Glutamatergic neuron (in vitro differentiated cells): ENCODE results near the gene CTRB2. TPM values are rescaled to one million over a fixed set of nuclear protein-coding genes. Genes with fewer than 3 reads are reported as not detected.
A peak's percentile ranks its signal among the peaks of the same experiment; 100 is the strongest.

Source experiments
- DNase-seq: peaks from one replicate; pipeline ENCODE4 v3.0.0; 2022
- H3K27ac Mint-ChIP-seq: one replicate; pipeline ENCODE4 v1.8.0; 2020; ENCODE audit warnings: mild to moderate bottlenecking, mixed read lengths, inconsistent platforms; ENCODE audit not compliant: unreplicated experiment
- H3K27me3 Mint-ChIP-seq: one replicate; pipeline ENCODE4 v1.8.0; 2020; ENCODE audit warnings: mild to moderate bottlenecking, moderate library complexity, mixed read lengths, inconsistent platforms; ENCODE audit not compliant: unreplicated experiment
- H3K36me3 Mint-ChIP-seq: one replicate; pipeline ENCODE4 v1.8.0; 2020; ENCODE audit warnings: mild to moderate bottlenecking, mixed read lengths, inconsistent platforms; ENCODE audit not compliant: unreplicated experiment
- H3K4me1 Mint-ChIP-seq: one replicate; pipeline ENCODE4 v1.8.0; 2020; ENCODE audit warnings: mild to moderate bottlenecking, low read depth, mixed read lengths, inconsistent platforms; ENCODE audit not compliant: unreplicated experiment
- H3K4me3 Mint-ChIP-seq: one replicate; pipeline ENCODE4 v1.8.0; 2020; ENCODE audit warnings: mild to moderate bottlenecking, mixed read lengths, inconsistent platforms; ENCODE audit not compliant: unreplicated experiment
- H3K9me3 Mint-ChIP-seq: one replicate; pipeline ENCODE4 v1.8.0; 2020; ENCODE audit warnings: mild to moderate bottlenecking, moderate library complexity, mixed read lengths, inconsistent platforms; ENCODE audit not compliant: unreplicated experiment
- CTCF ChIP-seq: fragments of 200-600 bp; sonication (generic); IDR thresholded peaks from one replicate; pipeline ENCODE4 v1.5.0; 2021; ENCODE audit not compliant: partially characterized antibody, unreplicated experiment
- total RNA-seq: library from RNA; stranded (reverse); fragmentation: NEBNext Ultra II Directional; extraction: Animal tissue kit (Norgen Biotek cat#: 25700); gene quantifications from one replicate; pipeline ENCODE4 v1.2.1, GENCODE V29; 2021; ENCODE audit not compliant: unreplicated experiment

The CTRB2 gene
- total RNA-seq, 1 donor from 2014 or later = not detected

DNA sequence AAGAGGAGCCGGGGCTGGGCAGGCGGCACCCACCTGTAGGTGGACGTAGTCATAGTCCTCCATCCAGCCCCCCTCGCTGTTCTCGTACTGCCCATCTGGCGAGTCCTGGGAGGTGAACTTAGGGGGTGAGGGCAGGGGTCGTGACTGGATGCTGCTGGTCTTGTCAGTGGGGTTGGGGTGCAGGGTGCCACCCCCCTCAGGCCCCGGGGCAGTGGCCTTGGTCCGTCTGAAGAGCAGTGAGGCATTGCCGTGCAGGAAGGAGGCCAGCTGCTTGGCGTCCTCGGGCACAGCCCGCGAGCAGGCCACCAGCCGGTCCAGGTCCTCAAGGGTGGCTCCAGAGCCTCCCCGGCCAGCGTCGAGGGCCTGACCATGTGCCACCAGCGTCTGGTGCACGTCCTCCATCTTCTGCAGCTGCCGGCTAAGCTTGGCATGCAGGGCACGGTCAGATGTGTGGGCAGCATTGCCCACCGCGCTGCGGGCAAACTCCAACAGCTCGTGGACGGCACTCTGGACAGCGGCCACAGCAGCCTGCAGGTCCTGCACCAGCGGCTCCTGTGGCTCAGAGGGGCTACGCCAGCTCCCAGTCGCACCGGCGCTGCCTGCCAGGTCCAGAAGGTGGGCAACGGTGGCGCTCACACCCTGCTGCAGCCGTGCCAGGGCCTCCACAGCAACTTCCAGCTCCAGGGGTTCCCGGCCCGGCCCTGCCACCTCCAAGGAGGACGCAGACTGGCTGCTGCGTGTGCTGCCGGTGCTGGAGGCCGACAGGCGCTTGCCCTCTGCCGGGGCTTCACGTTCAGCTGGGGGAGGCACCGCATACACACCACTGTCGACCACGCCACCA is 28.1 kb upstream of the CTRB2 start:
- no peak for TF ChIP-seq CTCF
- Mint-ChIP-seq H3K36me3 (no peaks in the 10 kb centered on the region), H3K4me3 (no peak overlapping the region), H3K27ac (peak overlapping the region; percentile 68), H3K27me3 (peaks cover 12% of the 10 kb centered on the region), H3K9me3 (peaks cover 29% of the 10 kb centered on the region), H3K4me1 (peaks cover 22% of the 10 kb centered on the region)
- DNase-seq = no peak

DNA sequence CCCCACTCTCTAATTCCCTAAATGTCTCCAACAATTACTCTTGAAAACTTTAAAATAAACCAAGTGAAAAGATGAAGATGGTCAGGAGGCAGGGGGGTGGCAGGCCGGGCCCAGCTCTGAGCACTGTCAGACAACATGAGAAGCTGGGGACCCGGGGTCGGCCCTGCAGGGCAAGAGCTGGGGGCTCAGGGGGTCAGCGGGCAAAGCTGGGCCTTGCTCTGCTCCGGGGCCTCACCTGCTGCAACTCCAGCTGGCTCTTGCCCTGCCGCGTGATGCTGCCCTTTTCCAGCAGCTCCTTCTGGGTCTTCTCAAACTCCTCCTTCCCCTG is 26.6 kb upstream of the CTRB2 start:
- H3K27me3 Mint-ChIP-seq = peaks cover 10% of the 10 kb centered on the region
- no peak overlapping the region for H3K4me3 Mint-ChIP-seq
- H3K4me1 Mint-ChIP-seq = peaks cover 15% of the 10 kb centered on the region
- TF ChIP-seq CTCF = no peak
- no peaks in the 10 kb centered on the region for H3K36me3 Mint-ChIP-seq
- H3K27ac Mint-ChIP-seq = peak overlapping the region; percentile 28
- peaks cover 26% of the 10 kb centered on the region for H3K9me3 Mint-ChIP-seq
- no peak for DNase-seq

DNA sequence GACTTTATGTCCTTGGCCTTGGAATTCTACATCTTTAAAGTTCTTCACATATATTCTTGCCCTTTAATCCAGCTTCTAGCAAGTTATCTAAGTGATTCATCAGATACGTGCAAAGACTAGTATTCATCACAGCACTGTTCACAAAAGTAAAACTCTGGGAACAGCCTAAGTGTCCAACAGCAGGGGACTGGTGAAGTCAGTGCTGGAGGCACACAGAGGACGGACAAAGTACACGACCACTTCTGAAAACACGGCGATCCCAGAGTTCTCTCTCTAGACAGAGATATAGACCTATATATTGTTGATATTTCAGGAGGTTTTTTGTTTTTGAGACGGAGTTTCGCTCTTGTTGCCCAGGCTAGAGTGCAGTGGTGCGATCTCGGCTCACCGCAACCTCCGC is 24.6 kb upstream of the CTRB2 start:
- TF ChIP-seq CTCF = no peak
- peaks cover 29% of the 10 kb centered on the region for H3K9me3 Mint-ChIP-seq
- H3K27ac Mint-ChIP-seq = peak overlapping the region; percentile 8
- H3K4me1 Mint-ChIP-seq = peaks cover 15% of the 10 kb centered on the region
- H3K27me3 Mint-ChIP-seq = peaks cover 13% of the 10 kb centered on the region
- no peak overlapping the region for H3K4me3 Mint-ChIP-seq
- H3K36me3 Mint-ChIP-seq = no peaks in the 10 kb centered on the region
- DNase-seq = no peak

- H3K9me3 Mint-ChIP-seq = peaks cover 22% of the 10 kb centered on the region
- TF ChIP-seq CTCF = no peak
- no peaks in the 10 kb centered on the region for H3K36me3 Mint-ChIP-seq
- no peak for DNase-seq
- peak overlapping the region; percentile 73 for H3K27ac Mint-ChIP-seq
- H3K27me3 Mint-ChIP-seq = peaks cover 8% of the 10 kb centered on the region
- H3K4me3 Mint-ChIP-seq = no peak overlapping the region
- H3K4me1 Mint-ChIP-seq = peaks cover 12% of the 10 kb centered on the region
Measured at GRCh38 chr16:75230471-75231110, 23.6 kb upstream of the CTRB2 start.
